ENCODE data around the gene LPP. TPM values are rescaled to one million over a fixed set of nuclear protein-coding genes. Genes with fewer than 3 reads are reported as not detected.

Gene LPP
- total and polyA plus RNA-seq, 8 donors: 23.1 to 220 (median 26.7) TPM

DNA sequence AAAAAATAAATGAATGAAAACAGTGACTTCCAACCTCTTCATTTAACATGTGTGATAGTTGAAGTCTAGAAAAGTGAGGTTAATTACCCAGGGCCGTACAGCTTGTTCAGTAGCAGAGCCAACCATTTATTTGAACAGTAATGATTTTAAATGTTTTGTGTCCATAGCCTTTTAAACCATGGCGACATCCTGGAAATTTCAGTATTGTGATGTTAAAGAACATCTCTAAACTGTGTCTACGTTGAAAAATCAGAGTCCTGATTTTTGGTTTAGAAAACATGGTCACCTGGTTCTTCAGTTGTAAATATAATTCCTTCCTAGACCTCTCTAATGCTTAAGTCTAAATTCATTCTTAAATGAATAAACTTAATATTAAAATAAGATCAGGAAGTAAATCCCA lies 14.2 kb downstream of the LPP start:
- Histone ChIP-seq H3K4me3 (no peak overlapping the region), H3K27ac (no peak overlapping the region), H3K36me3 (no peaks in the 10 kb centered on the region), H3K27me3 (no peaks in the 10 kb centered on the region), H3K4me1 (peaks cover 10 to 26% of the 10 kb centered on the region in 2 donors), H3K9me3 (no peaks in the 10 kb centered on the region)
- ATAC-seq (no peak), DNase-seq (no peak)
- TF ChIP-seq CTCF (IDR thresholded peaks at IDR 0.05): no peak
- intact Hi-C loops (cut with DNase I): no loop called here

- TF ChIP-seq CTCF (IDR thresholded peaks at IDR 0.05): no peak
- intact Hi-C loops (cut with DNase I): no loop called here
These were observed 14.7 kb downstream of the LPP start for GRCh38 chr3:188168648-188169047.

GRCh38 chr3:188169830-188170455 lies 16.0 kb downstream of the LPP start:
- Histone ChIP-seq H3K36me3 (peaks cover 0 to under 1% of the 10 kb centered on the region in 2 donors), H3K9me3 (no peaks in the 10 kb centered on the region), H3K27me3 (no peaks in the 10 kb centered on the region), H3K4me1 (peaks cover 5 to 18% of the 10 kb centered on the region in 2 donors), H3K27ac (no peak overlapping the region), H3K4me3 (no peak overlapping the region)
- ATAC-seq (no peak), DNase-seq (no peak)
- intact Hi-C loops (cut with DNase I): no loop called here
- TF ChIP-seq CTCF (IDR thresholded peaks at IDR 0.05): no peak

More at GRCh38 chr3:188168648-188169047, 14.7 kb downstream of the LPP start:
- Histone ChIP-seq H3K36me3 (no peaks in the 10 kb centered on the region), H3K27ac (no peak overlapping the region), H3K27me3 (no peaks in the 10 kb centered on the region), H3K9me3 (no peaks in the 10 kb centered on the region), H3K4me3 (no peak overlapping the region), H3K4me1 (peaks cover 10 to 23% of the 10 kb centered on the region in 2 donors)
- ATAC-seq (no peak), DNase-seq (no peak)

DNA sequence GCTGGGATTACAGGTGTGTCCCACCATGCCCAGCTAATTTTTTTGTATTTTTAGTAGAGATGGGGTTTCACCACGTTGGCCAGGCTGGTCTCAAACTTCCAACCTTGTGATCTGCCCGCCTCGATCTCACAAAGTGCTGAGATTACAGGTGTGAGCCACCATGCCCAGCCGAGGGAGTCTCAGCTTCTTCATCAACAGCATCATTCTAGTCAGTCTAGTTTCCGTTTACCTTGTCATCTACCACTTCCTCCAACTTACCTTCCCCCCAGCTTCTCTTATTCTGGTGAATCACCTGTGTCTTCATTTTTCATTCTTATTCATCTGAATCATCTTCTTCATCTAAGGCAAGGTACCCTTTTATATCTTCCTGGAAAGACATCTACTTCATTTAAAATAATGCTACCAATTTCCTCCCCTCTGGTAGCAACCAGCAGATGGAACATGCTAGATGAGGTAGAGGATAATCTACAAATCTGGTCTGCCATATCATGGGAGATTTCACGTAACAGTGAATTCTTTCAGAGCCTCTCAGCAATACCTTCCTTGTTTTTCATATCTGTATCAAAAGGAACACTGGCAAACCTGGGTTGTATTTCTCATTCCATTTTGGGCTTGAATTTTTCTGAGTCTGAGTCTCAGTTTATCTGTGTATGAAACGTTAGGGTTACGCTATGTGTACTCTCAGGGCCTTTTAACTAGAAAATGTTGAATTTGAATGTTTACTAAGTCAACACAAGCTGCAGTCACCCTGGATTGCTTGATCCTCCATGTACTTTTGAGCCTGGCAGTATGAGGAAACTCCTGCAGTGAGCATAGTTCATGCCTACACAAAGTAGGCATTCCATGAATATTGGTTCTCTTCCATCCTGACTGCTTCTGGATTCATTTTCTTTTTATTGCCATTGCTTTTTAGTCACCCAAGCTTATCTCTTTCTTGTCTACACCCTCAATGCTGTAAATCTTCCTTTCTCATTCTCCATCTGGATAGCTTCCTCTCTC lies 16.8 kb downstream of the LPP start:
- H3K4me3 ChIP-seq: no peak overlapping the region
- peaks cover 5 to 20% of the 10 kb centered on the region in 2 donors for H3K4me1 ChIP-seq
- no peak overlapping the region for H3K27ac ChIP-seq
- DNase-seq: no peak
- peaks cover 0 to 4% of the 10 kb centered on the region in 2 donors for H3K36me3 ChIP-seq
- intact Hi-C loops (cut with DNase I): no loop called here
- H3K27me3 ChIP-seq: no peaks in the 10 kb centered on the region
- TF ChIP-seq CTCF (IDR thresholded peaks at IDR 0.05): no peak
- peak; percentile 87 for ATAC-seq
- no peaks in the 10 kb centered on the region for H3K9me3 ChIP-seq

Measured in left lung (tissue), 10 donors.